ENCODE measurements around the gene DNM2.

DNA sequence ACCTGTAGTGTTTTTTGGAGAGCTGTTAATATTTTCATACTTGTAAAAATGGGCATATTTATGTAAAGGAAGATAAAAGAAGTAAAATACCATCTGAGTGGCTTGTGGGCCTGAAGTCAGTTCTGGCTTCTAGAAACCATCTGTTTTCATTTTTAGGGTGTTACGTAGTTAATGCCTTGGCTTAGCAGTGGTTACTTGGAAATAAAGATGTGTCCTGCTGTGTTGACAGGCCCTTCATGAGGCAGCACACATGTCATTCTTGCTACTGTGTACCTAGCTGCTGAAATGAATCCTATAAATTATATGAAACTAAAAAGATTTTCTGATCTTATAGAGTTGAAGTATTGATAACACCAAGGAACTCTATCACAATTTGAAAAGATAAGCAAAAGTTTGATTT, 47.7 kb upstream of the DNM2 start:
- TF ChIP-seq CTCF (IDR thresholded peaks at IDR 0.05; ENCODE audit: low read depth, low read length, poor library complexity, severe bottlenecking) (no peak), EZH2phosphoT487 (IDR thresholded peaks at IDR 0.05; ENCODE audit: borderline replicate concordance, low read length) (no peak)
